Right lobe of liver (tissue), 4 donors: ENCODE measurements around the gene BCR.

ENCODE experiments used
- CTCF ChIP-seq, 4 donors: fragments of 200-600 bp in 3 of 4; fragments of 450-650 bp in 1 of 4; IDR thresholded peaks; one replicate each; pipeline versions ENCODE4 v1.5.1 to v1.8.0; 2016 to 2022; ENCODE audit warnings: antibody characterized with exemption in 4 of 4, mild to moderate bottlenecking in 2 of 4
- POLR2A ChIP-seq: fragments of 450-650 bp; IDR thresholded peaks from one replicate; pipeline ENCODE4 v1.6.1; 2017; ENCODE audit warnings: antibody characterized with exemption, mild to moderate bottlenecking
- donor health status: DM: no; HTN: no; CAD: no.
- donor health status: DM: no; HTN: no; CAD: no.
- donor health status: DM: no; HTN: yes; CAD: no.

GRCh38 chr22:23255506-23256170 lies 75.3 kb downstream of the BCR start:
- no peak for TF ChIP-seq CTCF (IDR thresholded peaks at IDR 0.05)
- no peak for TF ChIP-seq POLR2A
